GM12878 (cell line): ENCODE results near the gene ZSWIM5. TPM values are rescaled to one million over a fixed set of nuclear protein-coding genes. Genes with fewer than 3 reads are reported as not detected.
"Not testable (repeated sequence)": the region's sequence is repeated elsewhere in the genome, so short reads cannot be mapped to it uniquely, and the experiment has no call there.

ENCODE experiments used
- ATAC-seq: fragments of 200-7000 bp; cut with Tn5 transposase; 3 replicates; pipeline ENCODE4 v1.9.1; 2020; ENCODE audit warnings: mild to moderate bottlenecking, moderate library complexity
- BruUV-seq: library from RNA; stranded (reverse); fragments of 400-500 nt; replicated peaks from 2 replicates; lab custom pipeline; 2021; lab: Mats Ljungman, UMichigan
- CTCF ChIA-PET: fragments of 300-600 bp; sonication (Branson Sonifier 250); formaldehyde crosslinking; extraction: SDS; loops from one replicate; lab custom pipeline; 2021; ENCODE audit warnings: inconsistent platforms; lab: Yijun Ruan, JAX
- POLR2A ChIA-PET: fragments of 350-600 bp; formaldehyde crosslinking; extraction: SDS; loops from one replicate; lab custom pipeline; 2021; ENCODE audit warnings: inconsistent platforms; lab: Charles Lee
- RAD21 ChIA-PET: fragments of 300-600 bp; sonication (Branson Sonifier 250); formaldehyde crosslinking; loops from one replicate; lab custom pipeline; 2023; ENCODE audit warnings: antibody characterized with exemption; ENCODE audit not compliant: unreplicated experiment; lab: Charles Lee
- SMC1A ChIA-PET: fragments of 300-600 bp; sonication (Branson Sonifier 250); formaldehyde crosslinking; loops from one replicate; lab custom pipeline; 2023; ENCODE audit not compliant: unreplicated experiment, uncharacterized antibody; lab: Charles Lee
- DNase-seq: peaks from one replicate; pipeline ENCODE4 v3.0.0-alpha.2; 2011; ENCODE audit warnings: low read depth, low spot score
- FAIRE-seq: peaks from 3 replicates; lab custom pipeline; 2011; peaks lifted over from hg19 to GRCh38; lab: Jason Lieb, UNC
- H2AFZ ChIP-seq: 2 replicates; pipeline ENCODE4 v1.6.0; 2011; ENCODE audit warnings: low read depth, low read length, control low read depth; ENCODE audit not compliant: control insufficient read depth
- H3K27ac ChIP-seq: 2 replicates; pipeline ENCODE4 v1.5.1; 2011; ENCODE audit warnings: control low read depth; ENCODE audit not compliant: control insufficient read depth, insufficient read depth
- H3K27me3 ChIP-seq, 2 experiments: replicated peaks in 1 of 2; 2 replicates each; pipeline versions ENCODE4 v1.6.0 to v1.6.1; 2011; ENCODE audit warnings: low read length in 1 of 2; ENCODE audit not compliant: control insufficient read depth in 2 of 2, insufficient read depth in 2 of 2
- H3K36me3 ChIP-seq, 2 experiments: 2 replicates each; pipeline ENCODE4 v1.5.1; 2011; ENCODE audit warnings: low read length in 1 of 2; ENCODE audit not compliant: control insufficient read depth in 2 of 2, insufficient read depth in 2 of 2
- H3K4me1 ChIP-seq: 2 replicates; pipeline ENCODE4 v1.6.1; 2011; ENCODE audit warnings: mild to moderate bottlenecking, low read length, moderate library complexity, mixed read lengths; ENCODE audit not compliant: control insufficient read depth, insufficient read depth
- H3K4me2 ChIP-seq: 2 replicates; pipeline ENCODE4 v1.6.0; 2011; ENCODE audit warnings: control low read depth; ENCODE audit not compliant: control insufficient read depth, insufficient read depth
- H3K4me3 ChIP-seq: fragments of 200-600 bp; sonication (generic); 2 replicates; pipeline ENCODE4 v1.5.1; 2016
- H3K79me2 ChIP-seq: 2 replicates; pipeline ENCODE4 v1.6.0; 2011; ENCODE audit warnings: low read length; ENCODE audit not compliant: control insufficient read depth, insufficient read depth
- H3K9ac ChIP-seq: 2 replicates; pipeline ENCODE4 v1.8.0; 2011; ENCODE audit warnings: low read length, control low read depth, mixed read lengths; ENCODE audit not compliant: control insufficient read depth, insufficient read depth
- H3K9me3 ChIP-seq: replicated peaks from 3 replicates; pipeline ENCODE4 v1.5.1; 2011; ENCODE audit warnings: mild to moderate bottlenecking, low read length; ENCODE audit not compliant: control insufficient read depth, insufficient read depth
- H4K20me1 ChIP-seq: 2 replicates; pipeline ENCODE4 v1.6.0; 2011; ENCODE audit not compliant: control insufficient read depth, insufficient read depth
- IRF5 ChIP-seq: fragments of 450-650 bp; IDR thresholded peaks from 2 replicates; pipeline ENCODE4 v1.6.1; 2017; ENCODE audit warnings: borderline replicate concordance
- JUND ChIP-seq: IDR thresholded peaks from 2 replicates; pipeline ENCODE4 v1.6.1; 2012; ENCODE audit warnings: low read depth, mild to moderate bottlenecking, low read length, improper control_type of control experiment, moderate library complexity
- KLF5 ChIP-seq: fragments of 450-650 bp; IDR thresholded peaks from 2 replicates; pipeline ENCODE4 v1.6.1; 2014; ENCODE audit warnings: mild to moderate bottlenecking; ENCODE audit not compliant: partially characterized antibody
- LARP7 ChIP-seq: fragments of 450-650 bp; IDR thresholded peaks from 2 replicates; pipeline ENCODE4 v1.6.1; 2017; ENCODE audit warnings: mild to moderate bottlenecking
- NBN ChIP-seq: fragments of 450-650 bp; IDR thresholded peaks from 2 replicates; pipeline ENCODE4 v1.6.1; 2016
- POU2F2 ChIP-seq: IDR thresholded peaks from 3 replicates; pipeline ENCODE4 v1.6.1; 2011; ENCODE audit warnings: low read depth, mild to moderate bottlenecking, low read length, borderline replicate concordance
- TARDBP ChIP-seq: IDR thresholded peaks from 2 replicates; pipeline ENCODE4 v1.6.1; 2016; ENCODE audit warnings: borderline replicate concordance
- YY1 ChIP-seq: IDR thresholded peaks from 2 replicates; pipeline ENCODE4 v1.6.1; 2011; ENCODE audit warnings: low read depth, mild to moderate bottlenecking, low read length
- ZNF217 ChIP-seq: fragments of 450-650 bp; IDR thresholded peaks from 2 replicates; pipeline ENCODE4 v1.6.1; 2017; ENCODE audit warnings: antibody characterized with exemption, mild to moderate bottlenecking
- ZNF384 ChIP-seq: IDR thresholded peaks from 2 replicates; pipeline ENCODE4 v1.6.1; 2012; ENCODE audit warnings: low read depth, mild to moderate bottlenecking, low read length, improper control_type of control experiment, borderline replicate concordance
- WGBS: methylation state at CpG from one replicate; pipeline ENCODE4 v1.1.6; 2016; ENCODE audit warnings: low lambda C conversion rate; ENCODE audit not compliant: insufficient replicate concordance, insufficient coverage; ENCODE audit errors: missing lambda C conversion rate; 5-methylcytosine and 5-hydroxymethylcytosine counted together
- in situ Hi-C: fragments of 300-500 bp; cut with MboI; formaldehyde crosslinking; loops from 9 replicates; pipeline ENCODE4 v1.14.3; 2018; ENCODE audit warnings: mixed read lengths
- intact Hi-C: fragments of 100-400 bp; cut with micrococcal nuclease; formaldehyde crosslinking; loops from one replicate; pipeline ENCODE4 v1.14.2; 2022; ENCODE audit not compliant: unreplicated experiment
- polyA plus RNA-seq, 11 experiments: library from polyadenylated mRNA; depleted of rRNA in 4 of 11; unstranded in 6 of 11; stranded (reverse) in 5 of 11; fragments of >200 nt; fragmentation: Nextera tagmentation in 4 of 11; fragmentation: Illumina TruSeq in 1 of 11; extraction: Ambion mirVana in 4 of 11; extraction: Trizol in 1 of 11; gene quantifications; 1 replicate in 1 of 11; 2 replicates in 10 of 11; pipeline versions ENCODE4 v1.2.1 to v1.2.3, GENCODE V29; 2011 to 2016; ENCODE audit warnings: inconsistent platforms in 2 of 11, missing spikeins in 2 of 11, low read depth in 1 of 11
- total RNA-seq, 4 experiments: library from RNA; depleted of rRNA in 3 of 4; stranded (reverse); fragments of >200 nt in 3 of 4; fragmentation: Illumina TruSeq in 1 of 4; extraction: Trizol in 1 of 4; gene quantifications; 2 replicates each; pipeline versions ENCODE4 v1.2.1 to v1.2.3, GENCODE V29; 2013 to 2021

Gene ZSWIM5
- total and polyA plus RNA-seq, 10 of the 15 experiments (the other 5 are each of a cell fraction or from before 2014, with no cell fraction given) = 0.07 to 0.97 (median 0.34) TPM; not detected in 1

GRCh38 chr1:45097079-45097478, 109.3 kb downstream of the ZSWIM5 start (continued):
- TF ChIP-seq IRF5 (no peak), KLF5 (no peak), TARDBP (no peak)

GRCh38 chr1:45095450-45095849, 111.0 kb downstream of the ZSWIM5 start:
- ATAC-seq (no peak), DNase-seq (no peak), FAIRE-seq (no peak)
- H3K4me2 ChIP-seq = no peak overlapping the region
- ChIA-PET RAD21 (no interaction called here), SMC1A (no interaction called here), CTCF (no interaction called here), POLR2A (no interaction called here)
- BruUV-seq = no TSS peak
- H2AFZ ChIP-seq = no peak overlapping the region
- no peaks in the 10 kb centered on the region for H3K36me3 ChIP-seq
- H3K79me2 ChIP-seq = no peaks in the 10 kb centered on the region
- 0% methylated on average over 2 of the region's 2 CpGs for WGBS
- no peak overlapping the region for H3K9ac ChIP-seq
- H3K4me1 ChIP-seq = no peaks in the 10 kb centered on the region
- in situ Hi-C loops = no loop called here
- H3K27ac ChIP-seq = no peak overlapping the region
- no peak for TF ChIP-seq NBN
- no peak for TF ChIP-seq ZNF217
- TF ChIP-seq JUND = no peak
- no peak for TF ChIP-seq YY1
- no peak for TF ChIP-seq POU2F2
- no peak for TF ChIP-seq LARP7
- no peak for TF ChIP-seq ZNF384
- H3K27me3 ChIP-seq = no peaks in the 10 kb centered on the region
- no peaks in the 10 kb centered on the region for H4K20me1 ChIP-seq
- H3K9me3 ChIP-seq = no peaks in the 10 kb centered on the region
- H3K4me3 ChIP-seq = no peak overlapping the region
- intact Hi-C loops = no loop called here

- intact Hi-C loops, H3K9ac ChIP-seq, H3K79me2 ChIP-seq, in situ Hi-C loops, ATAC-seq, H2AFZ ChIP-seq, H4K20me1 ChIP-seq, CTCF ChIA-PET, H3K27ac ChIP-seq, SMC1A ChIA-PET, DNase-seq, POLR2A ChIA-PET, H3K4me2 ChIP-seq, H3K4me3 ChIP-seq, FAIRE-seq, H3K27me3 ChIP-seq, H3K36me3 ChIP-seq, RAD21 ChIA-PET, H3K4me1 ChIP-seq, BruUV-seq, H3K9me3 ChIP-seq: not testable (repeated sequence)
- 49% methylated on average over 4 of the region's 4 CpGs for WGBS
Measured at GRCh38 chr1:45094371-45094770, 112.0 kb downstream of the ZSWIM5 start.
